HEK293T (cell line): ENCODE data around the gene ANKFY1.

Source experiments
- CTCF ChIA-PET: fragments of 350-600 bp; formaldehyde crosslinking; extraction: SDS; loops from one replicate; lab custom pipeline; 2021; ENCODE audit warnings: antibody characterized with exemption, inconsistent platforms; lab: Yijun Ruan, JAX
- POLR2A ChIA-PET: fragments of 350-600 bp; formaldehyde crosslinking; extraction: SDS; loops from one replicate; lab custom pipeline; 2020; ENCODE audit warnings: antibody characterized with exemption, inconsistent platforms; lab: Yijun Ruan, JAX
- DNase-seq: peaks from one replicate; pipeline ENCODE4 v3.0.0; 2012; ENCODE audit warnings: mixed read lengths; ENCODE audit errors: extremely low spot score
- ARNT ChIP-seq: fragments of 450-650 bp; IDR thresholded peaks from 2 replicates; pipeline ENCODE4 v1.6.1; 2017; ENCODE audit warnings: mild to moderate bottlenecking
- BHLHE40 ChIP-seq: fragments of 450-650 bp; IDR thresholded peaks from 2 replicates; pipeline ENCODE4 v1.6.1; 2016; ENCODE audit warnings: mild to moderate bottlenecking, moderate library complexity, borderline replicate concordance
- CTBP1 ChIP-seq: fragments of 450-650 bp; IDR thresholded peaks from 2 replicates; pipeline ENCODE4 v1.6.1; 2016; ENCODE audit warnings: borderline replicate concordance
- ELF4 ChIP-seq: fragments of 450-650 bp; IDR thresholded peaks from 2 replicates; pipeline ENCODE4 v1.6.1; 2017; ENCODE audit warnings: antibody characterized with exemption
- FOXA1 ChIP-seq: fragments of 450-650 bp; IDR thresholded peaks from 2 replicates; pipeline ENCODE4 v1.6.1; 2016; ENCODE audit warnings: mild to moderate bottlenecking
- FOXK2 ChIP-seq: fragments of 450-650 bp; IDR thresholded peaks from 2 replicates; pipeline ENCODE4 v1.6.1; 2016; ENCODE audit warnings: mild to moderate bottlenecking
- FOXM1 ChIP-seq: fragments of 450-650 bp; IDR thresholded peaks from 2 replicates; pipeline ENCODE4 v1.6.1; 2017; ENCODE audit warnings: mild to moderate bottlenecking, borderline replicate concordance
- HDGF ChIP-seq: fragments of 450-650 bp; IDR thresholded peaks from 2 replicates; pipeline ENCODE4 v1.6.1; 2017; ENCODE audit warnings: antibody characterized with exemption, borderline replicate concordance
- L3MBTL2 ChIP-seq: fragments of 450-650 bp; conservative IDR thresholded peaks from 2 replicates; pipeline ENCODE4 v1.6.1; 2016; ENCODE audit warnings: mild to moderate bottlenecking
- LEF1 ChIP-seq: fragments of 450-650 bp; IDR thresholded peaks from 2 replicates; pipeline ENCODE4 v1.6.1; 2017; ENCODE audit warnings: mild to moderate bottlenecking, borderline replicate concordance
- NFRKB ChIP-seq: fragments of 450-650 bp; IDR thresholded peaks from 2 replicates; pipeline ENCODE4 v1.6.1; 2016; ENCODE audit warnings: mild to moderate bottlenecking, moderate library complexity
- SP1 ChIP-seq: fragments of 450-650 bp; IDR thresholded peaks from 2 replicates; pipeline ENCODE4 v1.6.1; 2017
- SUZ12 ChIP-seq: fragments of 450-650 bp; IDR thresholded peaks from 2 replicates; pipeline ENCODE4 v1.6.1; 2016; ENCODE audit warnings: mild to moderate bottlenecking
- TARDBP ChIP-seq: fragments of 450-650 bp; IDR thresholded peaks from 2 replicates; pipeline ENCODE4 v1.6.1; 2016
- ZNF384 ChIP-seq: fragments of 450-650 bp; IDR thresholded peaks from 2 replicates; pipeline ENCODE4 v1.6.1; 2016
- TF ChIP-seq, protein P1 (sequence below): fragments of 450-650 bp; IDR thresholded peaks from 2 replicates; pipeline ENCODE4 v1.6.1; 2016

The ANKFY1 gene

DNA sequence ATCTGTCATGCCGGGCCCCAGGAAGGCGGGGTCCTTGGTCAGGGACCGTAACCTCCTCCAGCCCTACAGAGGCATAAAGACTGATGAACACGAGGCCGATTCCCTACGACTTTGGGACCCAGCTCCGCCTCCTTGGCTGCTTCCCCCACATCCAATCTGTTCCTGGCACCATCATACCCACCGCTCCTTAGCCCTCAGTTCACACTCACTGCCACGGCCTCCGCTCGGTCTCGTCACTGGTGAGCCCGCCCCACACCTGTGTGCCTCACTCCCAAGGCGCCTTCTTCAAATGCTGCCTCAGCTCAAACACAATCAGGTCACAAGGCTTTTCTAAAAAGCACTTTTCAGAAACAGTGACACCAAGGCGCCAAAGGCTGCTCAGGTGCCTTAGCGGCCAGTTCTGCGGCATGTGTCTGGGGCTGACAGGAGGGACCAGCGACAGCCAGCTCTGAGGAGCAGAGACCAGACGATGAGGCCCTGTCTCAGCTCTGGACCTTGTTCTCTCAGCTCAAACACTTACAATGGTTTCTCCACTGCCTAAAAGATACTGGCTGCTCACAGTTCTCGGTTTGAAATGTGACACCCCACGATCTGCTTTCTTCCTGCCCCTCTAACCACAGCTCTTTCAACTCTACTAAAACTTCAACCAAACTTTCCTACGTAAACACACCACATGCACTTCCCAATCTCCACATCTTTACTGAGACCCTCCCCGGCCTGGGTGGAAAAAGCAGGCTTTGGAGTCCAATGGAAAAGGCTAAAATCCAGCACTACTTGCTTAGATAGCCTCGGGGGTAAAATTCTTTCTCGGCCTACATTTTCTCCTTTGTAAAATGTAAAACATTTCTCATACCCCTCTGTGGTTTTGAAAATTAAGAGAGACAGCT lies 87.6 kb downstream of the ANKFY1 start:
- TF ChIP-seq L3MBTL2: no peak
- TF ChIP-seq, protein P1, sequence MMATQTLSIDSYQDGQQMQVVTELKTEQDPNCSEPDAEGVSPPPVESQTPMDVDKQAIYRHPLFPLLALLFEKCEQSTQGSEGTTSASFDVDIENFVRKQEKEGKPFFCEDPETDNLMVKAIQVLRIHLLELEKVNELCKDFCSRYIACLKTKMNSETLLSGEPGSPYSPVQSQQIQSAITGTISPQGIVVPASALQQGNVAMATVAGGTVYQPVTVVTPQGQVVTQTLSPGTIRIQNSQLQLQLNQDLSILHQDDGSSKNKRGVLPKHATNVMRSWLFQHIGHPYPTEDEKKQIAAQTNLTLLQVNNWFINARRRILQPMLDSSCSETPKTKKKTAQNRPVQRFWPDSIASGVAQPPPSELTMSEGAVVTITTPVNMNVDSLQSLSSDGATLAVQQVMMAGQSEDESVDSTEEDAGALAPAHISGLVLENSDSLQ: no peak
- TF ChIP-seq FOXM1: no peak
- TF ChIP-seq NFRKB: no peak
- TF ChIP-seq SP1: no peak
- no peak for TF ChIP-seq SUZ12
- CTCF ChIA-PET: no interaction called here
- DNase-seq: no peak
- POLR2A ChIA-PET: interaction anchor here (1.0 kb wide), 1 partner anchor 32 kb away, joined by 5 read pairs; no protein-coding TSS in a partner anchor

DNA sequence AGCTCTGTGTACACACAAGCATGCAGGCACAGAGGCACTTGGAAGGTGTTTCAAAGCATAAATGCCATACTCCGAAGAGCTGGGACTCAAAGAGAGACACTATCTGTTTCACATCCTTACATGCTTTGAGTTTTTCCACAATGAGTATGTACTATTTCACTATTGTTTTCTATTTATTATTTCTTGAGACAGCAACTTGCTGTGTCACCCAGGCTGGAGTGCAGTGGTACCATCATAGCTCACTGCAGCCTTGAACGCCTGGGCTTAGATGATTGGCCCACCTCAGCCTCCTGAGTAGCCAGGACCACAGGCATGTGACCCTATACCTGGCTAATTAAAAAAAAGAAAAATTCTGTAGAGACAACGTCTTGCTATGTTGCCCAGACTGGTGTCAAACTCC lies 89.2 kb downstream of the ANKFY1 start:
- TF ChIP-seq ELF4 (no peak), FOXM1 (no peak), BHLHE40 (no peak), TARDBP (no peak), FOXA1 (no peak), LEF1 (no peak), HDGF (no peak), CTBP1 (no peak), L3MBTL2 (no peak), ZNF384 (no peak), FOXK2 (no peak)
- TF ChIP-seq, protein P1: no peak
- no peak for DNase-seq
- ChIA-PET CTCF (no interaction called here), POLR2A (no interaction called here)

DNA sequence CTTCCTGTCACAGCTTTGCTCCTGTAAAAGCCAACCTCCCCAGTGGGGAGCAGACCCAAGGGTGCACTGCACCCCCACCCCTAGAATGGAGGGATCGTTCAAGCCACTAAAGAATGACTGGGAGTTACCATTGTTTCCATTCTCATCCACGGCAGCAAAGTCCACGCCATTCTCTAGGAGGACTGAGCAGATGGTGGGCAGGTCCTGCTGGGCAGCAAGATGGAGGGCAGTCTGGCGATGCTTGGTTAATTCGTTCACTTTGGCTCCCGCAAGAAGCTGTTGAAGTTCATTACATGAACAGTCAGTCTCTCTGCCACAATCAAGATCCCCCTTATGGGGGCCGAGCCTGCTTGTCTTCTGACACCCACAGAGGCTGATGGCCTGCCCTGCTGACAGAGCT lies 90.0 kb downstream of the ANKFY1 start:
- TF ChIP-seq HDGF: no peak
- TF ChIP-seq FOXM1: no peak
- TF ChIP-seq L3MBTL2: no peak
- TF ChIP-seq FOXK2: no peak
- TF ChIP-seq NFRKB: no peak
- no peak for TF ChIP-seq TARDBP
- TF ChIP-seq ARNT: no peak
- TF ChIP-seq LEF1: no peak
- TF ChIP-seq, protein P1: no peak
- no peak for TF ChIP-seq BHLHE40
- no peak for TF ChIP-seq SUZ12
- no peak for TF ChIP-seq FOXA1
- no peak for TF ChIP-seq SP1
- no peak for TF ChIP-seq ZNF384
- no peak for TF ChIP-seq ELF4
- CTCF ChIA-PET: no interaction called here
- DNase-seq: no peak
- POLR2A ChIA-PET: no interaction called here

DNA sequence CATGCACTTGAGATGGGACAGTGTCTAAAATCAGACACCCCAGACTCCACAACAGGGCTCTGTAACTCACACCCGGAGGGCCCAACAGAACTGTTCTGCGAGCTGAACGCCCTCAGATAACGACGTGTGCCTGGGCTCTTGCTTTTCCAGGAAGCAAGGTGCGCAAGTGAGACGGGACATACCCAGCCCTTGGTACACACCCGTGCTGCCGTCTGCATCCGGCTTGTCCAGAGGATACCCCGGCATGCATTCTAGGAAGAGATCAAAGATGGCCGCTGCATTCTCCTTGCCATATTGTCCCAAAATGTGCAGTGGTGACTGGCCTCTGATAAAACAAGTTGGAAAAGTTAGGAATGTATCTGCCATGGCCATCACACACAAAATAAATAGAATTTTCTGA lies 91.4 kb downstream of the ANKFY1 start:
- no peak for DNase-seq
- CTCF ChIA-PET: no interaction called here
- POLR2A ChIA-PET: no interaction called here
- TF ChIP-seq FOXK2: no peak
- TF ChIP-seq LEF1: no peak
- TF ChIP-seq ELF4: no peak

DNA sequence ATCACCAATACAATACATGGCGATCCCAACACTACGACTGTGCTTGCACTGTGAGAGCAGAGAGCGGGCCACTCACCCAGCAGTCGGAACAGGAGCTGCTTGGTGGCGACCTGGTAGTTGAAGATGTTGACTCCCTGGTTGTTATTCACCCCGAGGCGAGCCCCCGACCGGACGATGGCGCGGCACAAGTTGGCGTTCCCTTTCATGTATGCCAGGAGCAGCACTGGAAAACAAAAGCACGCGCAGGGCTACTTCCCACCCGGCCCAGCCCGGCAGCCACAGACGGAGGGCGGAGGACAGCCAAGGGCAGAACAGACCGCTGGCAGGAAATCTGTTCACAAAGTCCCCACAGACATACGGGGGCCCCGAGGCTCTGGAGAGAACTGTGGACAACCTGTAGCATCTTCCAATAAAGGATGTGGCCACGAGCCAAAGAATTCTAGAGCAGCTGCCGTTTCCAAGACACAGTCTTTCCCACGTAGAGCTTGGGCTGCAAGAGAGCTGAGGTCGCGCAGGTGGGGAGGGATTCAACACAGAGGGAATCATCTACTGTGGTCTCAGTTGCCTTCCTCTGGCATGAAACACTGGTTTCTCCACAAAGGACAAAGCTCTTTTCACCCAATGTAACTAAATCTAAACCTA lies 93.0 kb downstream of the ANKFY1 start:
- POLR2A ChIA-PET: interaction anchor here (1.6 kb wide), 1 partner anchor 28 kb away, joined by 4 read pairs; the partner anchor contains the start of genes CYB5D2 and ZZEF1
- DNase-seq: no peak

DNA sequence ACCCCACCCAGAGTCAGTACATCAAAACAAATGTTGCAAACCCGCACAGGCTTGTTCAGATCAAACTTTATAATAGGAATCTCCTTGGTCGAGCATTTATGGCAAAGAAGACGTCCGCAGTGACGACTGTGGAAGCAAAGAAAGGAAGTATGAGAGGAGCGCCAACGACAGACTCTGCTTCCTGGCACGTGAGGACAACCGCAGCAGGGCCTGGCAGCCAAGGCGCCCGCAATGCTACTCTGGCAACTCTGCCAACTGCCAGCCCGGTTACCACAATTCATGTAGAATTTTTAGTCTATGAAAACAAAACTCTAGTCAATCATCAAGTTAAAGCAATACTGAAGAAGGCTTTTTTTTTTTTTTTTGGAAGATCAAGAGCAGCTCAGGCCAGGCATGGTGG lies 96.0 kb downstream of the ANKFY1 start:
- ChIA-PET CTCF (no interaction called here), POLR2A (no interaction called here)
- no peak for DNase-seq
- TF ChIP-seq FOXK2: no peak
- TF ChIP-seq FOXA1: no peak
- TF ChIP-seq L3MBTL2: no peak
- no peak for TF ChIP-seq HDGF
- no peak for TF ChIP-seq FOXM1
- TF ChIP-seq CTBP1: no peak
- no peak for TF ChIP-seq ARNT
- no peak for TF ChIP-seq TARDBP
- TF ChIP-seq ZNF384: no peak
- no peak for TF ChIP-seq ELF4
- no peak for TF ChIP-seq LEF1
- TF ChIP-seq SP1: no peak
- TF ChIP-seq, protein P1: no peak
- TF ChIP-seq NFRKB: no peak

More for the DNA sequence above, 93.0 kb downstream of the ANKFY1 start:
- CTCF ChIA-PET: no interaction called here
- TF ChIP-seq FOXK2: no peak
- no peak for TF ChIP-seq BHLHE40
- no peak for TF ChIP-seq SP1
- no peak for TF ChIP-seq ARNT
- TF ChIP-seq ELF4: no peak
- TF ChIP-seq L3MBTL2: no peak
- TF ChIP-seq FOXM1: no peak
- TF ChIP-seq SUZ12: no peak
- TF ChIP-seq NFRKB: no peak
- TF ChIP-seq TARDBP: no peak
- no peak for TF ChIP-seq HDGF
- no peak for TF ChIP-seq FOXA1
